Measurements from ENCODE around the gene TBCK.

Gene TBCK

GRCh38 chr4:106183551-106183950 is 132.5 kb downstream of the TBCK start:
- TF ChIP-seq CTCF (IDR thresholded peaks at IDR 0.05; ENCODE audit: borderline replicate concordance, insufficient read depth, low read depth, low read length) = no peak
- no peak overlapping the region for H3K4me3 ChIP-seq (ENCODE audit: low read depth, low read length)

- no peak overlapping the region for H3K4me3 ChIP-seq (ENCODE audit: low read depth, low read length)
- TF ChIP-seq CTCF (IDR thresholded peaks at IDR 0.05; ENCODE audit: borderline replicate concordance, insufficient read depth, low read depth, low read length) = no peak
Measured at GRCh38 chr4:106172861-106173260, 143.1 kb downstream of the TBCK start.

DNA sequence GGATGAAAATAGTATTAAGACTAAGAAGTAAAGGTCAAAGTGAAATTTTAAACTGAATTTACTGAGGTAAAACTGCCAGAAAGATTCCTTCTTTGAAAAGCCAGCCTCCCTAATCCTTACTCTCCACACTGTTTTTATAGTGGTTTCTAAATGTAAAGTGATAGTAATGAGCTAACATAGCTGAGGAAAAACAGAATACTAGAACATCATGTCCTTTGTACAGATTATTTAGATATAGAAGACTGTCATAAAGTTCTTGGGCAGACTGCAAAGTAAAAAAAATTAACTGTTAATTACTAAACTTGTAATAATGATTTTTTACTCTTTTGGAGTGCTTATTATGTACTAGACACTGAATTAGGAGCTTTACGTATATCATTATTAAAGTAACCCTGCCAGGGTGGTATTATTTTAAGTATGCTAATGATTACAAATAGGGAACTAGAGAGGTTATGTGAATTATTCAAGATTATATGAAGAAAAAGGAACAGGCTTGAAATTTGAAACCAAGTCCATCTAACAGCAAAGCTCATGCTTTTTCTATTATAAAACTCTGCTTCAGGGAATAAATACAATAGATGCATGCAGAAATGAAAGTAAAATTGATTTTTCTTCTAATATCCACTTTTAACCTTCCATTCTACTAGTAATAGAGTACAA is 150.5 kb downstream of the TBCK start:
- H3K4me3 ChIP-seq (ENCODE audit: low read depth, low read length) = no peak overlapping the region
- TF ChIP-seq CTCF (IDR thresholded peaks at IDR 0.05; ENCODE audit: borderline replicate concordance, insufficient read depth, low read depth, low read length) = no peak

- H3K4me3 ChIP-seq (ENCODE audit: low read depth, low read length) = no peak overlapping the region
- no peak for TF ChIP-seq CTCF (IDR thresholded peaks at IDR 0.05; ENCODE audit: borderline replicate concordance, insufficient read depth, low read depth, low read length)
Measured at GRCh38 chr4:106162278-106162677, 153.7 kb downstream of the TBCK start.

- H3K4me3 ChIP-seq (ENCODE audit: low read depth, low read length) = no peak overlapping the region
- no peak for TF ChIP-seq CTCF (IDR thresholded peaks at IDR 0.05; ENCODE audit: borderline replicate concordance, insufficient read depth, low read depth, low read length)
Measured at GRCh38 chr4:106160560-106160959, 155.4 kb downstream of the TBCK start.

DNA sequence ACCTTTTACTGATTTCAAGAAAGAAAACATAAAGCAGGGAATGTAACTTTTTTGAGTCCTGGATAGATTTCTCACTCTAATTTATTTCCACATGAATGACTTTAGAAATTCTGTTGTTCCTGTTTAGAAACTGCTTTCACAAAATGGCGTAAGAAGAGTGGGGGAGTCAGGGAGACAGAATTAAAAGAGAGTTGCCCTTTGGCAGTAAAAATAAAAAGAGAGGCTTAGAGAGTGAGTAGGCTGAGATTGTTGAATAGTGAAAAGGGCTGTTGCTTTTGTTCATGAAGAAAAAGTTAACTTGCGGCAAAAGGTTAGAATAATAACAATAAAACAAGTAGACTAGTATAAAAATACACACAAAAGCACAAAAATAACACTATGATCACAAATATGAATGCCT is 166.1 kb downstream of the TBCK start:
- H3K4me3 ChIP-seq (ENCODE audit: low read depth, low read length) = no peak overlapping the region
- no peak for TF ChIP-seq CTCF (IDR thresholded peaks at IDR 0.05; ENCODE audit: borderline replicate concordance, insufficient read depth, low read depth, low read length)

- TF ChIP-seq CTCF (IDR thresholded peaks at IDR 0.05; ENCODE audit: borderline replicate concordance, insufficient read depth, low read depth, low read length) = no peak
Measured at GRCh38 chr4:106149026-106149425, 167.0 kb downstream of the TBCK start.

More at GRCh38 chr4:106149026-106149425, 167.0 kb downstream of the TBCK start:
- no peak overlapping the region for H3K4me3 ChIP-seq (ENCODE audit: low read depth, low read length)

Data from GM12875 (cell line).